ENCODE data around the gene METTL27. TPM values are rescaled to one million over a fixed set of nuclear protein-coding genes. Genes with fewer than 3 reads are reported as not detected.

Gene METTL27
- total RNA-seq, 3 donors from 2014 or later (not counting 1 experiment from before 2014, with no cell fraction given) = 1.2 TPM; not detected in 2

DNA sequence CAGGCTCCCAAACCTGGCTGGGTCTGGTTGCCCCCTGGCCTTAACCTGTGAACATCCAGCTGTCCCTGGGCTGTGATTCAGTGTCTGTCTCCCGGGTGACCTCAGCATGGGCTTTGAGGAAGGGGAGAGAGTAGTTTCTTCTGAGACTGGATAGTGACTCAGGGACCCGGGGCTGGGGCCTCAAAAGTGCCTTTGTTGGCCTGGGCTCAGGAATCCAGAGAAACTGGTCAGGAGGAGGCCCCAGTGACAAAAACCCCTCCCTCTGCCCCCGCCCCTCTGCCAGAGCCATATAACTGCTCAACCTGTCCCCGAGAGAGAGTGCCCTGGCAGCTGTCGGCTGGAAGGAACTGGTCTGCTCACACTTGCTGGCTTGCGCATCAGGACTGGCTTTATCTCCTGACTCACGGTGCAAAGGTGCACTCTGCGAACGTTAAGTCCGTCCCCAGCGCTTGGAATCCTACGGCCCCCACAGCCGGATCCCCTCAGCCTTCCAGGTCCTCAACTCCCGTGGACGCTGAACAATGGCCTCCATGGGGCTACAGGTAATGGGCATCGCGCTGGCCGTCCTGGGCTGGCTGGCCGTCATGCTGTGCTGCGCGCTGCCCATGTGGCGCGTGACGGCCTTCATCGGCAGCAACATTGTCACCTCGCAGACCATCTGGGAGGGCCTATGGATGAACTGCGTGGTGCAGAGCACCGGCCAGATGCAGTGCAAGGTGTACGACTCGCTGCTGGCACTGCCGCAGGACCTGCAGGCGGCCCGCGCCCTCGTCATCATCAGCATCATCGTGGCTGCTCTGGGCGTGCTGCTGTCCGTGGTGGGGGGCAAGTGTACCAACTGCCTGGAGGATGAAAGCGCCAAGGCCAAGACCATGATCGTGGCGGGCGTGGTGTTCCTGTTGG is 11.4 kb downstream of the METTL27 start, which contains the start of gene CLDN4:
Gene CLDN4 (plus strand): TSS at position 316 of the 903 bp plus-strand sequence. CDS start 206 bp downstream, at position 522.
- DNase-seq (no peak), ATAC-seq (no peak)
- Mint-ChIP-seq H3K9me3 (no peaks in the 10 kb centered on the region), H3K4me1 (peaks cover 25 to 26% of the 10 kb centered on the region in 2 donors), H3K4me3 (no peak within 1 kb of the TSS), H3K27me3 (ENCODE audit: low read depth in 2 of 2) (peaks cover 18 to 25% of the 10 kb centered on the region in 2 donors), H3K27ac (peak within 1 kb of the TSS in 1 of 2 donors; percentile 67), H3K36me3 (no peaks in the 10 kb centered on the region)
- no peaks in the 10 kb centered on the region for H3K9me3 ChIP-seq (ENCODE audit: control insufficient read depth, insufficient read depth, low read length)
- TF ChIP-seq, protein P1, sequence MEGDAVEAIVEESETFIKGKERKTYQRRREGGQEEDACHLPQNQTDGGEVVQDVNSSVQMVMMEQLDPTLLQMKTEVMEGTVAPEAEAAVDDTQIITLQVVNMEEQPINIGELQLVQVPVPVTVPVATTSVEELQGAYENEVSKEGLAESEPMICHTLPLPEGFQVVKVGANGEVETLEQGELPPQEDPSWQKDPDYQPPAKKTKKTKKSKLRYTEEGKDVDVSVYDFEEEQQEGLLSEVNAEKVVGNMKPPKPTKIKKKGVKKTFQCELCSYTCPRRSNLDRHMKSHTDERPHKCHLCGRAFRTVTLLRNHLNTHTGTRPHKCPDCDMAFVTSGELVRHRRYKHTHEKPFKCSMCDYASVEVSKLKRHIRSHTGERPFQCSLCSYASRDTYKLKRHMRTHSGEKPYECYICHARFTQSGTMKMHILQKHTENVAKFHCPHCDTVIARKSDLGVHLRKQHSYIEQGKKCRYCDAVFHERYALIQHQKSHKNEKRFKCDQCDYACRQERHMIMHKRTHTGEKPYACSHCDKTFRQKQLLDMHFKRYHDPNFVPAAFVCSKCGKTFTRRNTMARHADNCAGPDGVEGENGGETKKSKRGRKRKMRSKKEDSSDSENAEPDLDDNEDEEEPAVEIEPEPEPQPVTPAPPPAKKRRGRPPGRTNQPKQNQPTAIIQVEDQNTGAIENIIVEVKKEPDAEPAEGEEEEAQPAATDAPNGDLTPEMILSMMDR (IDR thresholded peaks at IDR 0.05) = no peak
- no peaks in the 10 kb centered on the region for H3K36me3 ChIP-seq (ENCODE audit: control insufficient read depth, insufficient read depth, low read length)
- 92% methylated on average over 42 of the region's 42 CpGs for WGBS (ENCODE audit: insufficient coverage)
- H3K4me3 ChIP-seq (ENCODE audit: low read length) = no peak within 1 kb of the TSS
- H3K4me1 ChIP-seq (ENCODE audit: control insufficient read depth, insufficient read depth, low read length) = peaks cover 24% of the 10 kb centered on the region
- no peak within 1 kb of the TSS for H3K27ac ChIP-seq (ENCODE audit: low read length)
- H3K27me3 ChIP-seq (ENCODE audit: control insufficient read depth, insufficient read depth, low read length) = peaks cover 3% of the 10 kb centered on the region
- intact Hi-C loops (cut with micrococcal nuclease) = no loop called here

DNA sequence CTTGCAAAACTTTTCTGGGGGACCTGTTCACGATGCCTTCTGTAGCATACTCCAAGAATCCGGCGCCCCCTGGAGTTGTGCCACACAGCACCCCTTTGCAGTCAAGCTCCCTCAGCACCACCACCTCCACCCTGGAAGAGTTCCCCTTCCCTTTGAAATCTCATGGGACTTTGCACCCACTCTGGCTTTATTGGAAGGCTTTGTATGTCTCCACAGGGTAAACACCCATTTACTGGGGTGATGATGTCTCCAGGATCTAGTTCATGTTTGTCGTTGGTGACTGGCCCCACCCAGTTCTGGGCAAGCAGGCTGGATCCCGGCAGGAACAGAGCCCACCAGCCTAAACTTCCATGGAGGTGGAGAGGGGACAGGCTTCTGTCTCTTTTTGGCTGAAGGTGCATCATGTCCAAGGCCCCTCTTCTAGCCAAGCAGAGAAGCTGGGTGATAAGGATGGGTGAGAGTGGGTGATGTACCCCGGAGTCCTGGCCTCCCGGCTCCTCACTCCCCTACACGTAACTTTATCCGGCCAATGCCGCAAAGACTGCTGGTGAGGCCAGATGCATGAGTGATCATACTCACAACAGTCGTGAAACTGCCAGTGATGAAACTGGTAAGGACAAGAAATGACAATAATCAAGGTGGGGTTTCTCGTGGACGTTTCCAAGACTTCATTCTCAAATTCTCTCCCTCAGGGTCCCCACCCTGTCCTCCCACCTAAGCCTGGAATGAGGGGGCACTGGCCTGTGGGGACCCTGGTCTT is 12.2 kb downstream of the METTL27 start:
- Histone ChIP-seq H3K27ac (ENCODE audit: low read length) (no peak overlapping the region), H3K27me3 (ENCODE audit: control insufficient read depth, insufficient read depth, low read length) (peaks cover 3% of the 10 kb centered on the region), H3K36me3 (ENCODE audit: control insufficient read depth, insufficient read depth, low read length) (no peaks in the 10 kb centered on the region), H3K4me1 (ENCODE audit: control insufficient read depth, insufficient read depth, low read length) (peaks cover 24% of the 10 kb centered on the region), H3K9me3 (ENCODE audit: control insufficient read depth, insufficient read depth, low read length) (no peaks in the 10 kb centered on the region), H3K4me3 (ENCODE audit: low read length) (no peak overlapping the region)
- Mint-ChIP-seq H3K27ac (peak overlapping the region in 1 of 2 donors; percentile 67), H3K9me3 (no peaks in the 10 kb centered on the region), H3K27me3 (ENCODE audit: low read depth in 2 of 2) (peaks cover 18 to 25% of the 10 kb centered on the region in 2 donors), H3K4me1 (peaks cover 25 to 26% of the 10 kb centered on the region in 2 donors), H3K36me3 (no peaks in the 10 kb centered on the region), H3K4me3 (no peak overlapping the region)
- intact Hi-C loops (cut with micrococcal nuclease) = no loop called here
- DNase-seq (no peak), ATAC-seq (no peak)
- 88% methylated on average over 13 of the region's 13 CpGs for WGBS (ENCODE audit: insufficient coverage)
- TF ChIP-seq, protein P1 (IDR thresholded peaks at IDR 0.05) = no peak

DNA sequence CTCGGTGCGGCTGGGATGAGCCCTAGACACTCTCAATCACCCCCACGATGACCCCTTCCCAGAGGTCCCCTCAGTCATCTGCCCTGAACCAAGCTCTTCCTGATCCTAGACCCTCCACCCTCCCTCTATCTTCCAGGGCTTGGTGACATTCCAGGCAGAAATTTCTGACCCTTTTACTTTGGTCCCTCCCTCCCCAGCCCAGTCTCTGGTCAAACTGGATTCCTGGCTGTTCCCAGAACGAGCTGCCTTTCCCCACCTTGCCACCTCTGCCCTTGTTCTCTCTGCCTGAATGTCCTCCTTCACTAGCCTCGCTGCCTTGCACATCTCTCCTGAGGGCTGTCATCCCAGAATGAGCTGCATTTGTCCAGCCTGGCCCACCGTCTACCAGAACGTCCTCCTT is 12.8 kb downstream of the METTL27 start:
- Mint-ChIP-seq H3K4me3 (no peak overlapping the region), H3K4me1 (peaks cover 25 to 26% of the 10 kb centered on the region in 2 donors), H3K27ac (peak overlapping the region in 1 of 2 donors; percentile 67), H3K36me3 (no peaks in the 10 kb centered on the region), H3K27me3 (ENCODE audit: low read depth in 2 of 2) (peaks cover 18 to 28% of the 10 kb centered on the region in 2 donors), H3K9me3 (no peaks in the 10 kb centered on the region)
- TF ChIP-seq, protein P1 (IDR thresholded peaks at IDR 0.05) = no peak
- H3K27ac ChIP-seq (ENCODE audit: low read length) = no peak overlapping the region
- H3K4me3 ChIP-seq (ENCODE audit: low read length) = no peak overlapping the region
- whole genome bisulfite sequencing (ENCODE audit: insufficient coverage) = 83% methylated on average over 7 of the region's 7 CpGs
- ATAC-seq = no peak
- H3K36me3 ChIP-seq (ENCODE audit: control insufficient read depth, insufficient read depth, low read length) = no peaks in the 10 kb centered on the region
- peaks cover 24% of the 10 kb centered on the region for H3K4me1 ChIP-seq (ENCODE audit: control insufficient read depth, insufficient read depth, low read length)
- intact Hi-C loops (cut with micrococcal nuclease) = no loop called here
- peaks cover 3% of the 10 kb centered on the region for H3K27me3 ChIP-seq (ENCODE audit: control insufficient read depth, insufficient read depth, low read length)
- H3K9me3 ChIP-seq (ENCODE audit: control insufficient read depth, insufficient read depth, low read length) = no peaks in the 10 kb centered on the region
- no peak for DNase-seq
